ENCODE measurements around the gene CRYBA4. TPM values are rescaled to one million over a fixed set of nuclear protein-coding genes. Genes with fewer than 3 reads are reported as not detected.

The CRYBA4 gene
- total and polyA plus RNA-seq, 5 donors from 2014 or later: 0.59 TPM; not detected in 4

GRCh38 chr22:26581026-26581425 is 40.7 kb upstream of the CRYBA4 start:
- Mint-ChIP-seq H3K4me3 (peak overlapping the region in 2 of 4 donors; percentile 19 to 63), H3K9me3 (no peaks in the 10 kb centered on the region), H3K27me3 (no peaks in the 10 kb centered on the region), H3K4me1 (peaks cover 20 to 75% (median 51%) of the 10 kb centered on the region in 4 donors), H3K27ac (peak overlapping the region; percentile 68 to 90 (median 83)), H3K36me3 (peaks cover 8% of the 10 kb centered on the region)
- Histone ChIP-seq H3K27ac (ENCODE audit: insufficient read depth, low read length, poor library complexity, severe bottlenecking) (peak overlapping the region; percentile 76), H3K9me3 (ENCODE audit: control insufficient read depth in 2 of 2, low read length in 2 of 2) (no peaks in the 10 kb centered on the region), H3K27me3 (ENCODE audit: control insufficient read depth, insufficient read depth, low read length) (no peaks in the 10 kb centered on the region), H3K4me1 (ENCODE audit: control insufficient read depth, insufficient read depth, low read length, poor library complexity, severe bottlenecking) (peaks cover 35% of the 10 kb centered on the region), H3K36me3 (ENCODE audit: control insufficient read depth, insufficient read depth, low read length) (peaks cover 9% of the 10 kb centered on the region), H3K4me3 (ENCODE audit: low read depth, low read length) (no peak overlapping the region)
- ATAC-seq (ENCODE audit: low read depth in 2 of 2) (no peak), DNase-seq (no peak)

GRCh38 chr22:26581633-26582168 is 40.1 kb upstream of the CRYBA4 start:
- no peak for ATAC-seq (ENCODE audit: low read depth in 2 of 2)
- Histone ChIP-seq H3K27me3 (ENCODE audit: control insufficient read depth, insufficient read depth, low read length) (no peaks in the 10 kb centered on the region), H3K9me3 (ENCODE audit: control insufficient read depth in 2 of 2, low read length in 2 of 2) (no peaks in the 10 kb centered on the region), H3K27ac (ENCODE audit: insufficient read depth, low read length, poor library complexity, severe bottlenecking) (no peak overlapping the region), H3K4me3 (ENCODE audit: low read depth, low read length) (no peak overlapping the region), H3K4me1 (ENCODE audit: control insufficient read depth, insufficient read depth, low read length, poor library complexity, severe bottlenecking) (peaks cover 41% of the 10 kb centered on the region), H3K36me3 (ENCODE audit: control insufficient read depth, insufficient read depth, low read length) (peaks cover 9% of the 10 kb centered on the region)
- peaks cover 20 to 77% (median 52%) of the 10 kb centered on the region in 4 donors for H3K4me1 Mint-ChIP-seq
- peak overlapping the region; percentile 68 to 90 (median 83) for H3K27ac Mint-ChIP-seq
- peaks cover 0 to 1% (median 0%) of the 10 kb centered on the region in 7 donors for H3K9me3 Mint-ChIP-seq
- no peak for DNase-seq
- peaks cover 4% of the 10 kb centered on the region for H3K36me3 Mint-ChIP-seq
- no peaks in the 10 kb centered on the region for H3K27me3 Mint-ChIP-seq
- H3K4me3 Mint-ChIP-seq: peak overlapping the region in 1 of 4 donors; percentile 63

GRCh38 chr22:26584010-26584409 is 37.8 kb upstream of the CRYBA4 start:
- Mint-ChIP-seq H3K36me3 (no peaks in the 10 kb centered on the region), H3K9me3 (peaks cover 0 to 1% (median 0%) of the 10 kb centered on the region in 7 donors), H3K27ac (peak overlapping the region in 2 of 3 donors; percentile 88 to 96), H3K4me1 (peaks cover 14 to 86% (median 58%) of the 10 kb centered on the region in 4 donors), H3K4me3 (peak overlapping the region in 1 of 4 donors; percentile 81), H3K27me3 (no peaks in the 10 kb centered on the region)
- Histone ChIP-seq H3K27ac (ENCODE audit: insufficient read depth, low read length, poor library complexity, severe bottlenecking) (no peak overlapping the region), H3K9me3 (ENCODE audit: control insufficient read depth in 2 of 2, low read length in 2 of 2) (no peaks in the 10 kb centered on the region), H3K4me3 (ENCODE audit: low read depth, low read length) (no peak overlapping the region), H3K27me3 (ENCODE audit: control insufficient read depth, insufficient read depth, low read length) (no peaks in the 10 kb centered on the region), H3K36me3 (ENCODE audit: control insufficient read depth, insufficient read depth, low read length) (peaks cover 9% of the 10 kb centered on the region), H3K4me1 (ENCODE audit: control insufficient read depth, insufficient read depth, low read length, poor library complexity, severe bottlenecking) (peaks cover 51% of the 10 kb centered on the region)
- DNase-seq: no peak
- ATAC-seq (ENCODE audit: low read depth in 2 of 2): no peak

GRCh38 chr22:26585104-26585790 is 36.5 kb upstream of the CRYBA4 start:
- no peak overlapping the region for H3K4me3 ChIP-seq (ENCODE audit: low read depth, low read length)
- DNase-seq (no peak), ATAC-seq (ENCODE audit: low read depth in 2 of 2) (no peak)
- peaks cover 44% of the 10 kb centered on the region for H3K4me1 ChIP-seq (ENCODE audit: control insufficient read depth, insufficient read depth, low read length, poor library complexity, severe bottlenecking)
- H3K36me3 Mint-ChIP-seq: no peaks in the 10 kb centered on the region
- H3K27me3 ChIP-seq (ENCODE audit: control insufficient read depth, insufficient read depth, low read length): no peaks in the 10 kb centered on the region
- H3K27me3 Mint-ChIP-seq: no peaks in the 10 kb centered on the region
- peak overlapping the region in 2 of 4 donors; percentile 38 to 81 for H3K4me3 Mint-ChIP-seq
- peak overlapping the region; percentile 48 to 59 (median 49) for H3K27ac Mint-ChIP-seq
- H3K9me3 Mint-ChIP-seq: peaks cover 0 to 1% (median 0%) of the 10 kb centered on the region in 7 donors
- H3K27ac ChIP-seq (ENCODE audit: insufficient read depth, low read length, poor library complexity, severe bottlenecking): no peak overlapping the region
- H3K4me1 Mint-ChIP-seq: peaks cover 7 to 80% (median 49%) of the 10 kb centered on the region in 4 donors
- H3K9me3 ChIP-seq (ENCODE audit: control insufficient read depth in 2 of 2, low read length in 2 of 2): no peaks in the 10 kb centered on the region
- peaks cover 9% of the 10 kb centered on the region for H3K36me3 ChIP-seq (ENCODE audit: control insufficient read depth, insufficient read depth, low read length)

- Mint-ChIP-seq H3K9me3 (peaks cover 0 to 1% (median 0%) of the 10 kb centered on the region in 7 donors), H3K4me3 (peak overlapping the region; percentile 38 to 81 (median 54)), H3K4me1 (peaks cover 10 to 76% (median 45%) of the 10 kb centered on the region in 4 donors), H3K36me3 (no peaks in the 10 kb centered on the region), H3K27ac (peak overlapping the region; percentile 35 to 90 (median 87)), H3K27me3 (no peaks in the 10 kb centered on the region)
- Histone ChIP-seq H3K27me3 (ENCODE audit: control insufficient read depth, insufficient read depth, low read length) (no peaks in the 10 kb centered on the region), H3K36me3 (ENCODE audit: control insufficient read depth, insufficient read depth, low read length) (peaks cover 7% of the 10 kb centered on the region), H3K9me3 (ENCODE audit: control insufficient read depth in 2 of 2, low read length in 2 of 2) (no peaks in the 10 kb centered on the region), H3K4me1 (ENCODE audit: control insufficient read depth, insufficient read depth, low read length, poor library complexity, severe bottlenecking) (peaks cover 43% of the 10 kb centered on the region), H3K27ac (ENCODE audit: insufficient read depth, low read length, poor library complexity, severe bottlenecking) (peak overlapping the region; percentile 35), H3K4me3 (ENCODE audit: low read depth, low read length) (peak overlapping the region; percentile 37)
- peak in 1 of 3 donors; percentile 51 for DNase-seq
- peak in 1 of 2 donors; percentile 9 for ATAC-seq (ENCODE audit: low read depth in 2 of 2)
Observed at GRCh38 chr22:26586556-26587325, 35.0 kb upstream of the CRYBA4 start.

- ATAC-seq (ENCODE audit: low read depth in 2 of 2): no peak
- H3K4me1 ChIP-seq (ENCODE audit: control insufficient read depth, insufficient read depth, low read length, poor library complexity, severe bottlenecking): peaks cover 56% of the 10 kb centered on the region
Observed at GRCh38 chr22:26587991-26588613, 33.7 kb upstream of the CRYBA4 start.

GRCh38 chr22:26588729-26589366 is 32.9 kb upstream of the CRYBA4 start:
- Histone ChIP-seq H3K9me3 (ENCODE audit: control insufficient read depth in 2 of 2, low read length in 2 of 2) (no peaks in the 10 kb centered on the region), H3K27ac (ENCODE audit: insufficient read depth, low read length, poor library complexity, severe bottlenecking) (peak overlapping the region; percentile 71), H3K36me3 (ENCODE audit: control insufficient read depth, insufficient read depth, low read length) (peaks cover 3% of the 10 kb centered on the region), H3K4me3 (ENCODE audit: low read depth, low read length) (peak overlapping the region; percentile 84), H3K27me3 (ENCODE audit: control insufficient read depth, insufficient read depth, low read length) (no peaks in the 10 kb centered on the region), H3K4me1 (ENCODE audit: control insufficient read depth, insufficient read depth, low read length, poor library complexity, severe bottlenecking) (peaks cover 63% of the 10 kb centered on the region)
- Mint-ChIP-seq H3K9me3 (peaks cover 0 to 1% (median 0%) of the 10 kb centered on the region in 7 donors), H3K27ac (peak overlapping the region; percentile 67 to 85 (median 78)), H3K36me3 (no peaks in the 10 kb centered on the region), H3K4me3 (peak overlapping the region; percentile 90 to 96 (median 94)), H3K27me3 (no peaks in the 10 kb centered on the region), H3K4me1 (peaks cover 19 to 87% (median 60%) of the 10 kb centered on the region in 4 donors)
- DNase-seq: no peak
- ATAC-seq (ENCODE audit: low read depth in 2 of 2): no peak

More at GRCh38 chr22:26587991-26588613, 33.7 kb upstream of the CRYBA4 start:
- Histone ChIP-seq H3K27ac (ENCODE audit: insufficient read depth, low read length, poor library complexity, severe bottlenecking) (no peak overlapping the region), H3K27me3 (ENCODE audit: control insufficient read depth, insufficient read depth, low read length) (no peaks in the 10 kb centered on the region), H3K9me3 (ENCODE audit: control insufficient read depth in 2 of 2, low read length in 2 of 2) (no peaks in the 10 kb centered on the region), H3K36me3 (ENCODE audit: control insufficient read depth, insufficient read depth, low read length) (peaks cover 5% of the 10 kb centered on the region), H3K4me3 (ENCODE audit: low read depth, low read length) (peak overlapping the region; percentile 84)
- Mint-ChIP-seq H3K36me3 (no peaks in the 10 kb centered on the region), H3K9me3 (peaks cover 0 to 1% (median 0%) of the 10 kb centered on the region in 7 donors), H3K4me1 (peaks cover 19 to 80% (median 58%) of the 10 kb centered on the region in 4 donors), H3K4me3 (peak overlapping the region; percentile 90 to 96 (median 94)), H3K27ac (peak overlapping the region in 2 of 3 donors; percentile 67 to 69), H3K27me3 (no peaks in the 10 kb centered on the region)
- no peak for DNase-seq
